ENCODE measurements around the gene C10orf90.

The C10orf90 gene

DNA sequence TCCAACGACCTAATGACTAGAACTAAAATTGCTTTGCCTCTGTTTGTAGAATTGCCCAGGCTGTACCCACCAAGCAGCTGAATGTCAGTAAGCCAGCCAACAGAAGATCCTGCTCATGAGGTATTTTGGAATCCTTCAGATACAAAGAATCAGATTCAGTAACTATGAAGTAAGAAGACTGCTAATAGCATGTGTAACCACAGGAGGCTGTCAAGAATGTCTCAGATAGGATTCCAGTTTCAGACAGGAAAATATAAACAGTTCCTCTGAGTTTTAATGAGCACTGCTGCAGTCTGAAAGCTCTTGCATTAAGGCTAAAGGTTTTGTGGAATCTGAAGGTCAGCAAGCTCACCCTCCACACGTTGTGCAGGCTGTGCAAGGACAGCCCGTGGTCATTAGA lies 169.6 kb downstream of the C10orf90 start:
- no peak for DNase-seq

DNA sequence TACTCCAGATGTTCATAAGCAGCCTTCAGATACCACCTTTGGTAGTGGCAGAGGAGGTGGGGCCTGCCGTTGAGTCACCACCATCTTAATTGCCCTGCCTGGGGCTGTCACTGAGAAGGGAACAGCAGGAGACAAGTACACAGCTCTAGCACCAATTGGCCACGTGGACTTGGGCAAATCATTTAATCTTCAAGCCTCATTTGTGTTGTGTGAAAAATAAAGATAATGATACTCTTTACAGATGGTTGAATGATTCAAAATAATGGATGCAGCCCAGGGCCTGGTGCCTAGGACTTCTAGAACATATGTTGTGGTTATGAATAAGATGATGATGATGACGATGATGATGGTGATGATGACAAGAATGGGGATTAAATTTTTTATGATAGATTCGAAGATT lies 170.3 kb downstream of the C10orf90 start:
- DNase-seq: no peak

DNA sequence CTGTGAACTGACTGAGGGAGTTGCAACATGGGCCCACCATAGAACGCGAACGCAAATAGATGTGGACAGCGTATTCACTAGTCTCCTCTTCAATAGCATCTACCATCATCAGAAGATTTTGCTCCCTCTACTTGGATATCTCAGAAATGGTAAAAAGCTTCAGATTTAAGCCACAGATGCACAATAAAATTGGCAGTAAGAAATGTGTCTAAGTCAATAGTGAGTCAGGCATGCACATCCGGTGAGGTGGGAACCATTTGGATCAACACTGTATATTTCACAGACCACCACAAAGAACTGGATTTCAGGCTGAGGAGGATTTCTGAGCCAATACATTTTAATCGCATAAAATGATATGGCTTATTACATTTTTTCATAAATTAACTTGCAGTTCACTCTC lies 170.7 kb downstream of the C10orf90 start:
- DNase-seq: no peak

DNA sequence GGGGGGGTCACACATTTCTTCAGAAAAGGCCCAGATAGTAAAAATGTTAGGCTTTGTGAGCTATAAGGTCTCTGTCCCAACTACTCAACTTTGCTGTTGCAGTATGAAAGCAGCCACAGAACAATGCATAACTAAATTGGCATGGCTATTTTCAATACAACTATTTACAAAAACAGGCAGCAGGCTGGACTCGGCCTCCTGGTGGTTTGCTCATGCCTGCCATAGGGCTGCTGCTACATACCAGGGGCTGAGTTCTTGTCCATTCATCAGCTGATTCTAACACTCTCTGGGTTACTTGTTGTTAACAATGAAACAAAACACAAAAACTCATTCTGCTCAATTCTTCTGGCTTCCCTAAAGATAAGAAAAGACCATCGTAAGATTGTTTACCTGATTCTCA lies 172.8 kb downstream of the C10orf90 start:
- DNase-seq: no peak

DNA sequence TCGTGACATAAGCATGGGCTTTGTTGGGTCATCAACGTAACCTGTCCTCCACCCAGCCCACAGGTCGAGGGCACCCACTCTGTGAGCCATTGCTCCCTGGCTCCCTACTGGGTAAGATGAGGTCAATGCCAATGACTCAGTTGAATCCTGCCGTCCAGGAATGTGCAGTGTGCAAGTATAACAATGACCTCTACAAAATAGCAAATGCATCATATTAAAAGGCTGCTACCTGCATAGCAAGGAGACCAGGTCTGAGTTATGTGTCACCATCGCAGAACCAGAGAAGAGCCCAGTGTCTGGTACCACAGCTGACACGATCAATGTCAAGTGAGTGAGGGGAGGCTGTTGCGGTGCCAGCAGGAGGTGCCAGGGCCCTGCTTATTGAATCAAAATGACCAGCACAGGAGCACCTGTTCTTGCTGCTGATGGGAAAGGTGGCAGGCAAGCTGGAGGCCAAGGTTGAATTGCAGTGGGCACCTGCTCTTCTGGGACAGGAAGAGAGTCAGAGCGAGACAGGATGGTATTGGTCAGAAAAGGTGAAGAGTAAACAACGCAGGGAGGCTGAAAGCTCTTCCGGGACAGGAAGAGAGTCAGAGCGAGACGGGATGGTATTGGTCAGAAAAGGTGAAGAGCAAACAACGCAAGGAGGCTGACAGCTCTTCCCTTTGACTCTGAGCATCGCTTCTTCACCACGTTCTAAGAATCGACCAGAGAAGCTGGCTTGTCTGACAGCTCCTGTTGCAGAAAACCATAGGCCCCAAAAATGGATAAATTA lies 173.5 kb downstream of the C10orf90 start:
- no peak for DNase-seq

DNA sequence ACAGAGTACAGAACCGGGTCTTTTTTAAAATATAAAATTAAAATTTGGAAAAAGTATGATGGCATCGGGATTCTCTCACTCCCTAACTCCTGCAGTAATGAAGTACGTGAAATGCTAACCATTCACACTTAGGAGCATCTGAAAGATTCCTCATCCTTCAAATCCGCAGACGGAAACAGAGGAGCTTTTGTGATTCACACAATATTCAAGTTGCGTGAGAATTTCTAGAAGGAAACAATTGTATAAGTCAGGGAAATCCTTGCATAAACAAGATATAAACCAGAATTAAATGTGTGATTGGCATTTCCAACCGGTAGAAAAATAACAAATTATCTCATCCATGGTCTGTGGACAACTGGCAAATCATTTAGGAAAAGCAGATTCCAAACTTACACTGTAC lies 179.0 kb downstream of the C10orf90 start:
- no peak for DNase-seq

DNA sequence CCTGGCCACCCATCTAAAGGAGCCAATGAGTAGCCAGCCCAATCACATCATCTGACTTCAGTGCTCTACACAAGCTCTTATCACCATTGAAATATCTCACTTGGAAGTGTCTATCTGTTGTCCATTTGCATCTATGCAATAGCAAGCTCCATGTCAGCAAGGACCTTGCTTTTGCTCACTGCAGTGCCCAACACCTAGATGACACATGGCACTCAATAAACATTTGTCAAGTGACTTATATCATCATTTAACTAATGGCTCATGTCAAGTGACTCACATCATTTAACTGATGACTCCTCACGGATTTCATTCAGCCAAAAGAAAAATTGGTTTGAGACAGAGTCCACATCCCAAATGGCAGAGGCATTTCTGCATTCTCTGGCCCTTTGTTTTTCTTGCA lies 189.3 kb downstream of the C10orf90 start:
- no peak for DNase-seq

DNA sequence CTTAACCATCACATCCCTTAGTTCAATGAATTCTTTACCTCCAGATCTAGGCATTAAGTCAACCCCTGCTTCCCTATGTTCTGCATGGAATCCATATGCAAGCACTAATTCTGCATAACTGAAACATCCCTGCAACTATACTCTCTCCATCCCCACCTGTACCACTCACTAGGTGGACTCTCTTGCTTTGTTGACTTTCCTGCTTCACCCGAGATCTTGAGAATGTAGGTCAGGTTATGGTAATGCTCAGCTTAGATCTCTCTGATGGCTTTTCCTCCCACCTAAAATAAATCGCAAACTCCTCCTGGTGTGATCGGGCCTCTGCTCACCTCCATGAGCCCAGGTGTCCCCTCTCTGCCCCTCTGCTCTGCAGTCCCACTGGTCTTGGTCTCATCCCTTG lies 189.8 kb downstream of the C10orf90 start:
- DNase-seq: no peak

DNA sequence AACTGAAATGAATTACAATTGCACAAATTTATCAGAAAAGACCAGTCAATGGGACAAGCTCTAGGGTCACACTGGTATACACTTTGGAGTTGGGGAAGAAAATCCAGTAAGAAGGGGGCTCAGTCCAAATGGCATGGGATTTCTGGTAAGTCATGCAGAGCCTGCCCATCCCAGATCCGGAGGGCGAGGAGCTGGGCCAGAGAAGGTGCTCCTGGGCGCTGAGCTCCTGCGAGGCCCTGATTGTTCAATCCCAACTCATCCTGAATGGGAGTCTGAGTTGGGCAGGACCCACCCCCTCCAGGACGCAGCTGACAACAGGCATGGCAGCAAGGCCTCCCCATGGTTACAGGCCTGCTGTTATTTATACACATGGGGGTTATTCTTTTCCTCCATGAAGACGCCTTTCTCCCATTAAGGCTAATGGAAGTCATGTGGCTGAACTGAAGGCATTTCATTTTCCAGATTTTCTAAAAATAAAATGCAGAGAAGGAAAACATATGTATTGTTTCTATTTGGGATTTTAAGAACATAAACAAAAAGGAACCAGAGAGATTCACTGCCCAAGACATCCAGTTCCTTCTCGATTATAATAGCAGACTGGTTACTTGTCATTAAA lies 191.1 kb downstream of the C10orf90 start:
- DNase-seq: no peak

DNA sequence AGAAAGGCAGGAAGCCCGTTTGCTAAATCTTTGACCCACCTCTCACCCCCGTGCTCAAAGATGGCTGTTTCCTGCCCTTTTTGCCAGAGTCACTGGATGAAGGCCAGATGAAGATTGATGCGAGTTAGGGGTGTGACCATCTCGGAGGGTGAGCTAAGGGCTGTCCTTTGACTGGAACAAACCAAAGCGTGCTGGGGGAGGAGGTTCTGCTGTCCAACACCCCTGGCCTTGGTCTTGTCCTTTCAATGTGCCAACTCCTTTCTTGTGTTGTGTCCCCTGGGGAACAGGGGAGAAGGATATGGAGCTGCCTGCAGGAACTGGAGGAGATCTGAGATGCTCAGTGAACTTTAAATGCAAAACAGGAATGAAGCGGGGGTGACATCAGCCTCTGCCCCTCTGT lies 191.9 kb downstream of the C10orf90 start:
- no peak for DNase-seq

DNA sequence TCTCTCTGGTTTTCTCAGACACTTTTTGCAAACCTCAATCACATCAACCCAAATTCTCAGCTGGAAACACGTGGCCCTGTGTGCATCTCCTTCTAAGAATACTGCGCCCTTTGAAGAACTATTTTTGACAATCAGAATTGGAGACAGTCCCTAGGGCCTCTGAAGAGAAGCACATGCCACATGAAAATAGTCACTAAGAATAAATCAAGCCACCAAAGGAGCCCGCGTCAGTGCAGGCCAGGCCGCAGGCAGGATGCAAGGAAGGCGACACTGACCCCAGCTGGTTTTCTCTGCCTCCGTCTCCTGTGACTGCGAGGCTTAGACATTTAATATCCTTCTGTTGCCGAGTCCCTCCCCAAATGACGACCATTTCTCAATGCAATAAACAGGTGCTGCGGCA lies 194.2 kb downstream of the C10orf90 start:
- DNase-seq: no peak

DNA sequence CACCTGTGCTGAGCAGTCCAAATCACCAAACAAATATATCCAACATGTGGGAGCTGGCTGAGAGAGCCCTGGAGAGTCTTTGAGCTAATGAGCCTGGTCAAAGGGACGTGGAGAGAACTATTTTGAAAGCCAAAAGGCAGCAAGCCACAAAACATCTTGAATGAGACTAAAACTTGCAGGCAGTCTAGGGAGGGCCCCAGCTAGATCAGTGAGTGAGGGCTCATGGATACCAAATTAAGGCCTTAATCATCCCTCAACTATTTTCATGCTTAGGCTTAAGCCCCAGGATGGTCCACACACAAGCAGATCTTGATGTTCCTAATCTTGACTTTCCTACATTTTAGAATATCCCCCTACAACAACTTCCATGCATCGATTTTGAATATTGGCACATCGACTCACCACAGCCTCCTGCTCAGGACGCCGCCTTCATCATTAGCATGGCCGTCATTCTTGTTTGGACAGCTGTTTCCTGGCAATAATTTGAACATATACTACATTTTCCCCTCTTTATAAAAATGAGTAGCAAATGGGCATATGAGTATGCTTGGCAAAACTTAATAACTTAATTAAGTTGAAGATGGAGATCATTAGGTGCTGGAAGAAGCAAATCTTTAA lies 195.3 kb downstream of the C10orf90 start:
- no peak for DNase-seq

DNA sequence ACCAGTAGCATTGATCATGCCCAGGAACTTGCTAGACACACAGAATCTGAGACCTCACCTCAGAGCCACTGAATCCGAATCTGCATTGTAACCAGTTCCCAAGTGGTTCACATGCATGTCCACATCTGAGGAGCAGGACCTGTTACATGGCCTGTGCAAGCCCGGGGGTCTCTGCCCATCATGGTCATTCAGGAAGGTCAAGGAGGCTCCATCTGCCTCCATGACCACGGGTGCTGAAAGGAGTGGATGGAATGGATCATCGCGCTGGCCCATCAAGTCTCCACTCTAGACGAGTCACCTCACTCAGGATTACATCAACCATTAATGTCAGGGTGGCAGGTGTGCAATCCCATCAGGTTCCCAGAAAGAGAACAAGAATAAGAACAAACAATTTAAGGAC lies 196.5 kb downstream of the C10orf90 start:
- no peak for DNase-seq

DNA sequence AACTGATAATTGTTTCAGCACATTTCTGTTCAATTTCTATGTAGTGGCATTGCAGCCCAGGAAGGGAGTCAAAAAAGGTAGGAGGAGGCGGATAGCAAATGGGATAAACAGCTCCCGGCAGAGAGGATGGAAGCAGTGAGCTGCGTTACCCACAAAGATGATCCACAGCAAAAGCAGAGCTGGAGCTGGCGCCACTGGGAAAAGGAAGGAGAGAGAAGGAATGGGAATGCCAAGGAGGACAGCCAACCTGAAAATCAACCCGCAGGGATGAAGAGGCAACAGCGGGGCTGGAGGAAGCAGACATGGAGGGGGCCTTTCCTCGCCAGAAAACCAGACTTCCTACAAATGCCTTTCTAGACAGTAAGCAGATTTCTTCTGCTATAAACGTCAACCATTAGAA lies 199.5 kb downstream of the C10orf90 start:
- no peak for DNase-seq

DNA sequence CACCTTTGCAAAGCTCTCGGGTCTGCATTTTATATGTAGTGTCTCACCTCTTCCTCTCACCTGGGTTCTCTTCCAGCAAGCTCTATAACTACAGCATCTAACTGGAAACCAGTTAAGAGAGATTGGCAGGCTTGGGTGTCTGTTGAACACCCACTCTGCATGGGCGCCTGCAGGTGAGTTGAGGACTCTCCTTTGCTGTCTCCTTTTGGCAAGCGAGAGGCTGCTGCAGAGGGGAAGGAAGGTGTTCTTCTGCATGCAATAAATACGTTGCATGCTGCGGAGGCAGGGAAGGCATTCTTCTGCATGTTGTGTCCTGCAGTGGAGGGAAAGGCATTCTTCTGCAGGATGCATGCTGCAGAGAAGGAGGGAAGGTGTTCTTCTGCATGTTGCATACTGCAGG lies 200.8 kb downstream of the C10orf90 start:
- no peak for DNase-seq

DNA sequence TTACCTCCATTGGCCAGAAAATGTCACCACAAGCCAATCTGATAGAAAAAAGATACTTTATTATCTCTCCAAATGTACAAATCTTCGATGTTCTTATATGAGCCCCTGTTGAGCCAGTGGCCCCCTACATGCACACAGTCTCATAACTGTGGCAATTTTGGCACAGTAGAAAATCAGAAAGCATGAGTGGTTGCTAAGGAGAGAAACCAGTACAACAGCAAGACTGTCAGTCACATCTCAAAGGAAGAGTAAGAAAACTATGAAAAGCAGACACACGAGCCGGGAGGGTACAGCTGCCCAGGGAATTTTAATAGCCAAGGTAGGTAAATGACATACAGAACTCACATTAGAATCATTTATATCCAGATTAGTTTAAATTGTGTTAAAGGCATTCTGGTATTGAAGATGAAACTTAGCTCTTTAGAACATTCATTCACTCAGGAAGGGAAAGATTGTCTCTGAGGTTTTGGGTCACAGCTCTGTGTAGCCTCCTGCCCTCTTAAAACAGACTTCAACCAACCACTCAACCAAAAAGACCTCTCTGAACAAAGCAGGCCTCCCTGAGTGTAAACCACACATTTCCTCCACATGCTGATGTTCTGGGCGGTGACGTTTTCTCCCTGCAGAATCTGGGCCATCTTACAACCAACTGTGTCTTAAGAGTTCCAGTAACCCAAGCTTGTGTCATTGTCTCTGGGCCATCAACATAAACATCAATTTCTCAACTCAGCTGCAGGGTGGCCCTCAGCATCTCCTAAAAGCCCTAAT lies 201.4 kb downstream of the C10orf90 start:
- DNase-seq: no peak

DNA sequence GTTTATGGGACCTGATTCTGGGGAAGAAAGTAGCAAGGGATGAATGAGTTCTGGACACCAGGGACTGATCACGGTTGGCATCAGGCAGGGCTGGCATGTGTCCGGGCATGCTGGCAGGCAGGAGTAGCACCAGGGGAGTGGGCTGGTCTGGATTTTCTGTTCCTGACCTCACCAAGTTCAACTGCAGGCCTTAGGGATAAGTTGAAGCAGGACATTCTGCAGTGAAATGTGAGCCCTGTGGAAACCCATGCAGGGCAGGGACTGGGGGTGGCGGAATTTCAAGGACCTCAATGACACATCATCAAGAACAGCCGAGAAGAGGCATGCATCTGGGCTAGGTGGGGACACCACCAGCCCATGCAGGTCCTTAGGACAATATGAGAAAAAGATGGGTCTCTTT lies 202.0 kb downstream of the C10orf90 start:
- no peak for DNase-seq

DNA sequence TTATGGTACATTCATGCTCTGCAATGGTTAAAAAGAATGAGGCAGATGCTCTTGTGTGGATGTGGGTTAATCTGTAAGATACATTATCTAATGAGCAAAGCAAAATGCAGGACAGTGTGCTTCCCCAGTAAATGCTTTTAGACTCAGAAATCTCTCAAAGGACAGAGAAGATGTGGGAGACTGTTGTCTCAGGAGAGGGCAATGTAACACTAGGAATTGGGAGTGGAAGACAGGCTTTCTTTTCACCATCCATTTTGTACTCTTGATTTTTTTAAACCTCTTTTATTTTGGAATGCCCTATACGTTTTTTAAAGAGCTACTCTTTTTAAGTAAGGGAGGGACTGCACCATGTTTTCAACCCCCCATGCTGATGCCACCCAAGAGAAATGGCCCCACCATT lies 204.7 kb downstream of the C10orf90 start:
- no peak for DNase-seq

DNA sequence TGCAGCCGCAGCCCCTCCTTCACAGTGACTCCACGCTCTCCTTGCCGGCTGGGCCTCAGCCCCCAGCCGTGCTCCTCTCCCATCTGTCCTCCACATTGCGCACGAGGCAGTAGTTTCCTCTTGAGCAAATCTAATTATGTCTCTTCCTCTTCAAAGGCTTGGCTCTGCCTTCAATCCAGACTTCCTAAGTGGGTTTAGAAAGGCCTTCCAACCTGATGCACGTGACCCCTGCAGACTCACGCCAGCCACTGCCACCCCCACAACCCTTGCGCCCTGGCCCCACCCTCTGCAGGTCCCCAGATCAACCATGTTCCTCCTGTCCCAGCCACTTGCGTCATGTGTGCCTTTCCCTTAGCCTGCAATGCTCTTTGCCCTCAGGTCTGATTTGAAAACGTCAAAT lies 207.2 kb downstream of the C10orf90 start:
- DNase-seq: no peak

DNA sequence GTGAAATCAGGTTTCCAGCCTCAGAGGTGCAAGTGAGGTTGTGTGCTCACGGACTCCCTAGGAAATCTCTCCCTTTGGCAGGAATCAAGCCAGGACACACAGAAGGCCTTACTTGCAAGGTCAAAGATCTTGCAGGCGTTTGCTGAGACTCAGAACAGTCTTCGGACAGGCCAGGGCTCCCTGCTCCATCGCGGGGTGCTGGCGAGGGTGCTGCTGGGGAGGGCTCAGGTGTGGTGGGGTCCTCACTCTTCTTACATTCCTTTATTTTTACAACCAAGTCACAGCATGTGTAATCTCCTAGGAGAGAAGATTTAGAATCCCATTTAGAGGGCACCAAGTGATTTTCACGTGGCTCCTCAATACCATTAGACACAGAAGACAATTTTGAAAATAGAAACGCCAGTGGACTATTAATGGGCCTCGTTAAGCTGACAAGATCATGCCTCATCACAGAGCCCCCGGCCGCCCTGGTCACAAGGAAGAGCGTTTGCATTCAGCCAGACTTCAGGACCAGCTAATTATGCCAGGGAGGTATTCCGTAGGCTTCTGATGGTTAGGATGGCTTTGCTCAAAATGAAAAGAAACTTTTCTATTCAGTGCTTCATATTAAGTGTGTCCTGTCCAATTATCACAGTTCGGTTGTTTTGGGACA lies 209.1 kb downstream of the C10orf90 start:
- DNase-seq: no peak

DNA sequence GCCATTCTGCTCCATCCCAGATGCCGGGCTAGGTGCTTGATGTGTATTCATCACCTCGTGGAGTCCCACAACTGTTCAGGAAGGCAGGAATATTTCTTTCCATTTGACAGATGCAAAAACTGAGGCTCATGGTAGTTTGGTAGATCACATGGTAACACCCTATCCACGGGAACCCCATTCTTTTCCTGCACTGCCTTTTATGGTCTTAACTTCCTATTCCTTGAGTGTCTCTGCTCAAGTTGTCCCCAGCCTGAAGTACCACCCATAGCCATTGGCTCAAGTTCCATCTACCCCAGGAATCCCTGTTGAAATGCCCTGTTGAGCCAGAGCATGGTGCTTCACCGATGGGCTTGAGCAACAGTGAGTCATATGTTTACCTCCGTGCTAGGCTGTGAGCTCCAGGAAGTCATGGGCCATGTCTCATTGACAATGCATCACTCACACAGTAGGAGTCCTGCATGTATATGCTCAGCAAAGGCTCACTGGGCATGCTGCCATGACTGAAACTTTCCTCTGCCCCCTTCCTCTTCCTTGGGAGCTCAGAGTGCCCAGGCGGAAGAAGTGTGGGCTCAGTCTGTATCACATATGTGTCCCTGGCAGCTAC lies 210.5 kb downstream of the C10orf90 start:
- DNase-seq: no peak

DNA sequence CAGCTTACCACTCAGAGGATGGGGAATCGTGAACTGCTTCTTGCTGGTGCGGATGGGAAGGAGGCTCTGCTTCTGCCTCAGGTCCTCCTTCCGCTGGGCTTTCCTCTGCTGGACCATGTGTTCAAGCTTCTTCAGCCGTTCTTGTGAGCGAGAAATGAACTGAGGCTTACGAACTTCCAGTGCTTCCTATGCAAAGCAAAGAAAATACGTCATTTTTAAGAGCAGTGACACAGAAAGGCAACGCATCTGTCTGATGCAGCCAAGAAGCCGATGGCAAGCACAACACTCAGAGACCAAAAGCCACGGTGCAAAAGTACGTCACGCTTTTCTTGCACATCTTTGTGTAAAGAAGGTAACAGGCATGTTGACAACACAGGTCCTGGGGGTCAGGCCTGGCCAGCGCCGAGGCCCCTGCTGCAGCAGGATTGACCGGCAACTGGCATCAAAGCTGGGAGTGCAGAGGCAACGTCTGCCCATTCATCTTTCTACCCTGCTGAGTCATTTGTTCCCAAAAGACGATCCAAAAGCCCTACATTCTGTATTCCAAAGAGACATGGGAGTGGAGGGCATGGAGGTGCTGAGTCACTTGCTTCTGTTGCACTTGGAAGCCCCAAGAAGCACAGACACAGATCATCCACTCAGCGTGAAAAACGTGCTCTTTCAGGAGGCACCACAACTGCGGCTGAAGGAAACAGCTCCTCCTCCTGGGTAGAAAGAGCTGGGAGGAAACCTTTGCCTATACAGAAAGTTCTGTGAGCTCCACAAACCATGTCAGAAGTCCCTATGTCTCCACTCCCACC lies 211.3 kb downstream of the C10orf90 start:
- DNase-seq: no peak

Measured in NCI-H2107 (cell line).